K562 (cell line): Measurements from ENCODE around the gene ZCCHC17. TPM values are rescaled to one million over a fixed set of nuclear protein-coding genes. Genes with fewer than 3 reads are reported as not detected.

Experiments used
- BRF2 ChIP-seq: IDR thresholded peaks from 3 replicates; pipeline ENCODE4 v1.6.1; 2011; ENCODE audit warnings: borderline replicate concordance, mild to moderate bottlenecking; ENCODE audit not compliant: insufficient read length, insufficient read depth
- FOXK2 ChIP-seq, 2 experiments: fragments of 450-650 bp; IDR thresholded peaks in 1 of 2; conservative IDR thresholded peaks in 1 of 2; 2 replicates each; pipeline ENCODE4 v1.6.1; 2016; ENCODE audit warnings: low read depth in 2 of 2, mild to moderate bottlenecking in 1 of 2
- MEF2D ChIP-seq: conservative IDR thresholded peaks from 2 replicates; pipeline ENCODE4 v1.6.1; 2016; ENCODE audit warnings: low read depth, missing genetic modification characterization, missing compliant biosample characterization
- POLR2A ChIP-seq: fragments of 450-650 bp; conservative IDR thresholded peaks from 2 replicates; pipeline ENCODE4 v1.6.1; 2016
- POLR3G ChIP-seq: IDR thresholded peaks from 2 replicates; pipeline ENCODE4 v1.6.1; 2011; ENCODE audit not compliant: insufficient read length, insufficient replicate concordance; ENCODE audit errors: extremely low read depth
- PYGO2 ChIP-seq: fragments of 450-650 bp; IDR thresholded peaks from 2 replicates; pipeline ENCODE4 v1.6.1; 2016; ENCODE audit warnings: mild to moderate bottlenecking, missing genetic modification characterization, moderate library complexity, missing compliant biosample characterization
- ZBTB40 ChIP-seq, 2 experiments: fragments of 450-650 bp in 1 of 2; sonication (generic) in 1 of 2; formaldehyde crosslinking in 1 of 2; IDR thresholded peaks; 2 replicates each; pipeline versions ENCODE4 v1.7.1 to v1.9.0; 2016 to 2022; ENCODE audit warnings: inconsistent platforms in 1 of 2, mild to moderate bottlenecking in 1 of 2, missing genetic modification reagents in 1 of 2
- ZNF184 ChIP-seq: sonication (generic); formaldehyde crosslinking; IDR thresholded peaks from 2 replicates; pipeline ENCODE4 v1.5.0; 2020; ENCODE audit warnings: missing genetic modification reagents
- ZNF431 ChIP-seq: sonication (generic); formaldehyde crosslinking; IDR thresholded peaks from 2 replicates; pipeline ENCODE4 v1.8.0; 2022; ENCODE audit warnings: mild to moderate bottlenecking, missing genetic modification reagents
- ZNF79 ChIP-seq: fragments of 250-450 bp; sonication (Bioruptor Pico); IDR thresholded peaks from 2 replicates; pipeline ENCODE4 v1.4.0; 2020; ENCODE audit warnings: low read depth, mild to moderate bottlenecking, moderate library complexity
- ZSCAN32 ChIP-seq: fragments of 450-650 bp; formaldehyde crosslinking; IDR thresholded peaks from 2 replicates; pipeline ENCODE4 v1.4.0; 2020; ENCODE audit warnings: mild to moderate bottlenecking, moderate library complexity
- polyA plus RNA-seq, 8 experiments: library from polyadenylated mRNA; depleted of rRNA in 4 of 8; stranded (reverse) in 5 of 8; unstranded in 3 of 8; fragments of >200 nt; fragmentation: Nextera tagmentation in 2 of 8; fragmentation: Illumina TruSeq in 1 of 8; extraction: Ambion mirVana in 2 of 8; extraction: Trizol in 1 of 8; gene quantifications; 2 replicates each; pipeline versions ENCODE4 v1.2.1 to v1.2.3, GENCODE V29; 2011 to 2014; ENCODE audit warnings: inconsistent platforms in 1 of 8, missing spikeins in 1 of 8
- total RNA-seq, 7 experiments: library from RNA; depleted of rRNA in 6 of 7; stranded (reverse); fragments of >200 nt in 6 of 7; fragmentation: Illumina TruSeq in 2 of 7; extraction: Trizol in 2 of 7; gene quantifications; 2 replicates each; pipeline versions ENCODE4 v1.2.1 to v1.2.3, GENCODE V29; 2011 to 2021; ENCODE audit warnings: low replicate concordance in 1 of 7

The ZCCHC17 gene
- total and polyA plus RNA-seq, 9 of the 15 experiments (the other 6 are each of a cell fraction or from before 2014, with no cell fraction given): 46.9 to 150 (median 74.7) TPM

GRCh38 chr1:31356427-31356826, 59.6 kb downstream of the ZCCHC17 start (continued):
- no peak for TF ChIP-seq ZNF184 (CRISPR knock-in tag)
- TF ChIP-seq PYGO2 (tag): no peak
- no peak for TF ChIP-seq FOXK2 (conservative IDR thresholded peaks at IDR 0.05 in 1 of 2, IDR thresholded peaks at IDR 0.05 in 1 of 2; ENCODE audit: low read depth in 2 of 2)
- TF ChIP-seq ZNF431 (CRISPR knock-in tag): no peak
- TF ChIP-seq ZBTB40 (IDR thresholded peaks at IDR 0.05): no peak
- no peak for TF ChIP-seq ZBTB40 (CRISPR knock-in tag; IDR thresholded peaks at IDR 0.05)
- no peak for TF ChIP-seq ZSCAN32 (CRISPR knock-in tag)
- TF ChIP-seq ZNF79 (CRISPR knock-in tag): no peak
- TF ChIP-seq BRF2: no peak
- TF ChIP-seq MEF2D (tag): no peak
- no peak for TF ChIP-seq POLR3G
- TF ChIP-seq POLR2A: no peak
